Embryonic facial prominence (tissue), 1 donor: Measurements from ENCODE around the gene RGL3.
"Not testable (repeated sequence)": the region's sequence is repeated elsewhere in the genome, so short reads cannot be mapped to it uniquely, and the experiment has no call there.

Experiments
- DNase-seq: peaks from one replicate; pipeline ENCODE4 v3.0.0-alpha.2; 2016; ENCODE audit errors: extremely low spot score

The RGL3 gene, protein sequence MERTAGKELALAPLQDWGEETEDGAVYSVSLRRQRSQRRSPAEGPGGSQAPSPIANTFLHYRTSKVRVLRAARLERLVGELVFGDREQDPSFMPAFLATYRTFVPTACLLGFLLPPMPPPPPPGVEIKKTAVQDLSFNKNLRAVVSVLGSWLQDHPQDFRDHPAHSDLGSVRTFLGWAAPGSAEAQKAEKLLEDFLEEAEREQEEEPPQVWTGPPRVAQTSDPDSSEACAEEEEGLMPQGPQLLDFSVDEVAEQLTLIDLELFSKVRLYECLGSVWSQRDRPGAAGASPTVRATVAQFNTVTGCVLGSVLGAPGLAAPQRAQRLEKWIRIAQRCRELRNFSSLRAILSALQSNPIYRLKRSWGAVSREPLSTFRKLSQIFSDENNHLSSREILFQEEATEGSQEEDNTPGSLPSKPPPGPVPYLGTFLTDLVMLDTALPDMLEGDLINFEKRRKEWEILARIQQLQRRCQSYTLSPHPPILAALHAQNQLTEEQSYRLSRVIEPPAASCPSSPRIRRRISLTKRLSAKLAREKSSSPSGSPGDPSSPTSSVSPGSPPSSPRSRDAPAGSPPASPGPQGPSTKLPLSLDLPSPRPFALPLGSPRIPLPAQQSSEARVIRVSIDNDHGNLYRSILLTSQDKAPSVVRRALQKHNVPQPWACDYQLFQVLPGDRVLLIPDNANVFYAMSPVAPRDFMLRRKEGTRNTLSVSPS

DNA sequence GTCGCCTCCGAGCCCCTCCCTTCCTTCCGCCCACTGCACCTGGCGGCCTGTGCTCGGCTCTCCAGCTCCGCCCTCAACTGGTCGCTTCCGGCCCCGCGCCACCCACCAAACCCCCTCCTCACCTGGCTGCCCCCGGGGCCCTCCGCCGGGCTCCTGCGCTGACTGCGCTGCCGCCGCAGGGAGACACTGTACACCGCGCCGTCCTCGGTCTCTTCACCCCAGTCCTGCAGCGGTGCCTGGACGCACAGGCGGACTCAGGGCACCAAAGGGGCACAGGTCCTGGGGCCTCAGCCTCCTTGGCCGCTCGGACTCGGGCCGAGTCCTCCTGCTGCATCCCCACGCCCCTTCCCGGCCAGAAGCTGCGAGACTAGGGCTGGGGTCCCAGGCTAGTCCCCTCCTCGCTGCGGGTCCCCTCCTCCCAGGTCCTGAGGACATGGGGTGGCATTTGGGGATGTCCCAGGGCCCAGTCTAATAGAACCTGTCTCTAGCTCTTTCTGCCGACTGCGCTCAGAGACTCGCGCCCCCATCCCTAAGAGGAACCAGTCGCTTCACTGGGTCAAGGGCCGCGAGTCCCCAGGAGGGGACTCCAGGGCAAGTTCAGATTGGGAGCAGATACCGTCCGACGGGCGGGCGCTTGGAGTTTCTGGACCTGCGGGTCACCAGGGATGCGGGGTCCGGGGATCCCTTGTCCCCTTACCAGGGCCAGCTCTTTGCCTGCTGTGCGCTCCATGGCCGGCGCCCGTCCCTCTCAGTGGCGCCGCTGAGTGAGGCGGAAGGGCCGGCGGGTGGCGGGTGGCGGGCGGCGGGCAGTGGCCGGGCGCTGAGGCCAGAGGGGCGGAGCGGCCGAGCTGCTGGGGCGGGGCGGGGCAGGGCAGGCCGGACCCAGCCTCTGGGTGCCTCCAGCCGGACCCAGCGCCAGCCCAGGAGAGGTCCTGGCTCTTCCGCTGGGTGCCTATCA is at the start of gene RGL3:
Gene RGL3 (minus strand): TSS at position 766 of the 958 bp plus-strand sequence. CDS start 36 bp downstream, at position 730.
- no peak for DNase-seq

DNA sequence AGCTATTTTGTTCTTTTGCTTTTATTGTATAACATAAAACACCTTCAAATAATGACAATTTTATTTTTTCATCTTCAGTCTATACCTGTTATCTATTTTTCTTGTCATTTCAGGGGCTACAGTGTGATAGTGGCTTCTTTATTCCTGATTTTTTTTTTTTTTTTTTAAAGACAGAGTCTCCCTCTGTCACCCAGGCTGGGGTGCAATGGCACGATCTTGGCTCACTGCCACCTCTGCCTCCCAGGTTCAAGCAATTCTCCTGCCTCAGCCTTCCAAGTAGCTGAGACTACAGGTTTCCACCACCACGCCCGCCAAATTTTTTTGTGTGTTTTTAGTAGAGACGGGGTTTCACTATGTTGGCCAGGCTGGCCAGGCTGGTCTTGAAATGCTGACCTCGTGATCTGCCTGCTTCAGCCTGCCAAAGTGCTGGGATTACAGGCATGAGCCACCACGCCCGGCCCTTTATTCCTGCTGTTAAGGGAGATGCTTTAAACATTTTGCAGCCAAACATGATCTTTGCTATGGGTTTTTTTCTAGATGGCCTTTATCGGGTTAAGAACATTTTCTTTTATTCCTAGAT is 49.2 kb upstream of the RGL3 start:
- DNase-seq, result not testable (repeated sequence)

- DNase-seq, result no peak
Observed at GRCh38 chr19:11465600-11465999, 46.5 kb upstream of the RGL3 start.

- DNase-seq, result no peak
Observed at GRCh38 chr19:11464333-11465265, 45.5 kb upstream of the RGL3 start.

- DNase-seq, result no peak
Observed at GRCh38 chr19:11463391-11463790, 44.3 kb upstream of the RGL3 start.

DNA sequence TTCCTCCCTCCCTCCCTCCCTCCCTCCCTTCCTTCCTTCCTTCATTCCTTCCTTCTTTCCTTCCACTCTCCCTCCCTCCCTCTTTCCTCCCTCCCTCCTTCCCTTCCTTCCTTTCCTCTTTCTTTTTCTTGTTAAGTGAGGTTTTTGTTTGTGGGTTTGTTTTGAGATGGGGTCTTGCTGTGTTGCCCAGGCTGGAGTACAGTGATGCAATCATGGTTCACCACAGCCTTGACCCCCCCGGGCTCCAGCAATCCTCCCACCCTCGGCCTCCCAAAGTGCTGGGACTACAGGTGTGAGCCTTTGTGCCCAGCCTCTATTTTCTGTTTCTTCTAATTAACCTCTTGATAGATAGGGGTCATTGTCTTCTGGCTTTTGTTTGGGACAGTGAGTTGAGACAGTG is 42.3 kb upstream of the RGL3 start:
- DNase-seq, result no peak

GRCh38 chr19:11460207-11460606 is 41.1 kb upstream of the RGL3 start:
- DNase-seq, result no peak

- DNase-seq, result not testable (repeated sequence)
Observed at GRCh38 chr19:11458912-11459311, 39.8 kb upstream of the RGL3 start.

- DNase-seq, result no peak
Observed at GRCh38 chr19:11458236-11458900, 39.3 kb upstream of the RGL3 start.

DNA sequence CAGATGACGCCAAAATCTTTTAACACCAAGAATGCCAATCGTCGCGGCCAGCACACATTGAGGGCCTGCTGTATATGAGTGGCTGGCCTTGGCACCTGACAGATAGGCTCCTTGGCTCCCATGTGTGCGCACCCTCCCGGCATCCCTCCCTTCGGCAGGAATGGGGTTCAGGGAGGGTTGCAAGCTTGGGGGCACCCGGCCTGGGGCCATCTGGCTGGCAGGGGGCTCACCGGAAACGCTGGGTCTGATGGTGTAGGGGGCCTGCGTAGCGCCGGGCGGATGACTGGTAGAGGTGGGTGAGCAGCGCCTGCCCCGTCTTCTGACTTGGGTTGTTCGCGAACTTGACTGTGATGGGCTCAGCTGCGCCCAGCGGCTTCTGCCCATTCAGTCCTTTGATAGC is 38.7 kb upstream of the RGL3 start:
- DNase-seq, result no peak

GRCh38 chr19:11457115-11457514 is 38.0 kb upstream of the RGL3 start:
- no peak for DNase-seq

- DNase-seq, result no peak
Observed at GRCh38 chr19:11456659-11457058, 37.5 kb upstream of the RGL3 start.

- DNase-seq, result not testable (repeated sequence)
Observed at GRCh38 chr19:11455233-11455554, 36.1 kb upstream of the RGL3 start.

GRCh38 chr19:11453468-11454341 is 34.6 kb upstream of the RGL3 start:
- no peak for DNase-seq

DNA sequence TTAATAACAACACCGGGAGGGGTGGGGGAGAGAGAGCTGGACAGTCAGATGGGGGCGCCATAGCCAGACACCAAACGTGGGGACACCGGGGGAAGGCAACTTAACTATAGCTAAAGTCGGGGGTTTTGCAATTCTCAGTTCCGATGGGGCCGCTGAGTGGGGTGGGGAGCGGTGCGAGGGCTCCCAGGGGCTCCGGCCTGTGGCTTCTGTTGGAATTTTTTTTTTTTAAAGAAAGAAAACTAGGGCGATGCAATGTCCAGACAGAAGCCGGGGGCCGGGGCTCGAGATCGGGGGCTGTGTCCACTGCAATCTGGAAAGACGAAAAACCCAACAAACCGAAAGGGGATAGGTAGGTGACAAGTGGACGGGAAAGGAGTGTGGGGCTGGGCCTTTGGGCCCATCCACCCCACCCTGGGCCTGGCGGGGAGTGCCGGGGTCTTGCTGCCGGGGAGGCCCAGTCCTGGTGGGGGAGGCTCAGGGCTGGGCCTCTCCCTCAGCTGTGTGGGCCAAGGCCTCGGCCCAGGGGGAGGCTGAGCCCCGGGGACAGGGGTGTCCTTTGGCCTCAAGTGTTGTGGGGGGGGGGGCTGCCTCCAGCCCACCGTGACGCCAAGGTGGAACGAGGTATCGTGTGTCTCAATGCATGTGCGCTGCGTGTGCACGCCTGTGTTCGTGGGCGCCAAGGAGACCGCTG is 33.7 kb upstream of the RGL3 start:
- no peak for DNase-seq

GRCh38 chr19:11451871-11452619 is 32.9 kb upstream of the RGL3 start:
- no peak for DNase-seq

GRCh38 chr19:11451327-11451870 is 32.3 kb upstream of the RGL3 start:
- DNase-seq, result no peak
